Measurements from ENCODE around the gene ATP6V0E1.
A peak's percentile ranks its signal among the peaks of the same experiment; 100 is the strongest.
"Not testable (repeated sequence)": the region's sequence is repeated elsewhere in the genome, so short reads cannot be mapped to it uniquely, and the experiment has no call there.

The ATP6V0E1 gene

GRCh38 chr5:173041881-173042762 lies 58.6 kb downstream of the ATP6V0E1 start:
- no peak for DNase-seq

GRCh38 chr5:173042763-173043107 lies 59.2 kb downstream of the ATP6V0E1 start:
- no peak for DNase-seq

- DNase-seq: no peak
Observed at GRCh38 chr5:173045474-173045873, 61.9 kb downstream of the ATP6V0E1 start.

- not testable (repeated sequence) for DNase-seq
Observed at GRCh38 chr5:173047096-173047837, 63.7 kb downstream of the ATP6V0E1 start.

- no peak for DNase-seq
Observed at GRCh38 chr5:173047838-173048105, 64.2 kb downstream of the ATP6V0E1 start.

GRCh38 chr5:173050791-173051190 lies 67.2 kb downstream of the ATP6V0E1 start:
- DNase-seq: no peak

- no peak for DNase-seq
Observed at GRCh38 chr5:173051746-173052145, 68.2 kb downstream of the ATP6V0E1 start.

- no peak for DNase-seq
Observed at GRCh38 chr5:173053041-173053440, 69.5 kb downstream of the ATP6V0E1 start.

GRCh38 chr5:173055042-173055721 lies 71.6 kb downstream of the ATP6V0E1 start:
- DNase-seq: no peak

GRCh38 chr5:173055722-173055982 lies 72.1 kb downstream of the ATP6V0E1 start:
- no peak for DNase-seq

- DNase-seq: peak; percentile 94
Observed at GRCh38 chr5:173055983-173056782, 72.6 kb downstream of the ATP6V0E1 start, which contains the start of gene CREBRF. TSS of gene CREBRF (plus strand) at chr5:173056352. CDS start at chr5:173080776, 24,424 bp downstream.

GRCh38 chr5:173056783-173057061 lies 73.2 kb downstream of the ATP6V0E1 start:
- no peak for DNase-seq

- peak; percentile 95 for DNase-seq
Observed at GRCh38 chr5:173057062-173057924, 73.7 kb downstream of the ATP6V0E1 start.

GRCh38 chr5:173062141-173062540 lies 78.6 kb downstream of the ATP6V0E1 start:
- no peak for DNase-seq

- no peak for DNase-seq
Observed at GRCh38 chr5:173065155-173065554, 81.6 kb downstream of the ATP6V0E1 start.

GRCh38 chr5:173069671-173070070 lies 86.1 kb downstream of the ATP6V0E1 start:
- no peak for DNase-seq

GRCh38 chr5:173075137-173075843 lies 91.7 kb downstream of the ATP6V0E1 start:
- DNase-seq: no peak

GRCh38 chr5:173075970-173076369 lies 92.4 kb downstream of the ATP6V0E1 start:
- no peak for DNase-seq

- not testable (repeated sequence) for DNase-seq
Observed at GRCh38 chr5:173076471-173076870, 92.9 kb downstream of the ATP6V0E1 start.

- no peak for DNase-seq
Observed at GRCh38 chr5:173078878-173079277, 95.3 kb downstream of the ATP6V0E1 start.

All from T1000 (cell line).